Vagina (tissue), 2 donors: ENCODE results near the gene CXCR4. TPM values are rescaled to one million over a fixed set of nuclear protein-coding genes. Genes with fewer than 3 reads are reported as not detected.

Experiments
- DNase-seq, 2 donors: peaks; one replicate each; pipeline ENCODE4 v3.0.0-alpha.2; 2017; ENCODE audit errors: extremely low spot score in 2 of 2
- H3K27ac ChIP-seq: fragments of 200-600 bp; sonication (generic); one replicate; pipeline ENCODE4 v1.5.1; 2019
- H3K27me3 ChIP-seq: fragments of 200-600 bp; sonication (generic); one replicate; pipeline ENCODE4 v1.5.1; 2019
- H3K36me3 ChIP-seq, 2 donors: fragments of 200-600 bp; sonication (generic); one replicate each; pipeline ENCODE4 v1.5.1; 2017 to 2019
- H3K4me1 ChIP-seq: fragments of 200-600 bp; sonication (generic); one replicate; pipeline ENCODE4 v1.5.1; 2019
- H3K4me3 ChIP-seq, 2 donors: fragments of 200-600 bp; sonication (generic); 1 replicate in 1 of 2; 2 replicates in 1 of 2; pipeline ENCODE4 v1.5.1; 2016 to 2019
- H3K9me3 ChIP-seq: fragments of 200-600 bp; sonication (generic); one replicate; pipeline ENCODE4 v1.5.1; 2019
- POLR2A ChIP-seq, 2 donors: fragments of 450-650 bp; IDR thresholded peaks; one replicate each; pipeline ENCODE4 v1.6.1; 2017; ENCODE audit warnings: antibody characterized with exemption in 2 of 2, mild to moderate bottlenecking in 2 of 2, moderate library complexity in 2 of 2
- POLR2AphosphoS5 ChIP-seq, 2 donors: sonication (generic); formaldehyde crosslinking; IDR thresholded peaks; one replicate each; pipeline ENCODE4 v1.9.0; 2017; ENCODE audit warnings: antibody characterized with exemption in 2 of 2, mild to moderate bottlenecking in 2 of 2, low read depth in 1 of 2; ENCODE audit not compliant: insufficient read depth in 1 of 2
- intact Hi-C: fragments of 100-400 bp; cut with DNase I; formaldehyde crosslinking; loops from one replicate; pipeline ENCODE4 v1.15.1; 2023
- total RNA-seq: library from RNA; depleted of rRNA; stranded (reverse); fragments of >200 nt; gene quantifications from one replicate; pipeline ENCODE4 v1.2.3, GENCODE V29; 2016
- TF ChIP-seq, protein P1 (sequence below), 3 experiments: fragments of 450-650 bp in 2 of 3; fragments of 200-600 bp in 1 of 3; sonication (generic) in 1 of 3; IDR thresholded peaks; one replicate each; pipeline ENCODE4 v1.5.1; 2017 to 2019; ENCODE audit warnings: antibody characterized with exemption in 3 of 3, mild to moderate bottlenecking in 2 of 3, moderate library complexity in 2 of 3

Gene CXCR4
- total RNA-seq, 1 donor from 2014 or later: 39.5 TPM

DNA sequence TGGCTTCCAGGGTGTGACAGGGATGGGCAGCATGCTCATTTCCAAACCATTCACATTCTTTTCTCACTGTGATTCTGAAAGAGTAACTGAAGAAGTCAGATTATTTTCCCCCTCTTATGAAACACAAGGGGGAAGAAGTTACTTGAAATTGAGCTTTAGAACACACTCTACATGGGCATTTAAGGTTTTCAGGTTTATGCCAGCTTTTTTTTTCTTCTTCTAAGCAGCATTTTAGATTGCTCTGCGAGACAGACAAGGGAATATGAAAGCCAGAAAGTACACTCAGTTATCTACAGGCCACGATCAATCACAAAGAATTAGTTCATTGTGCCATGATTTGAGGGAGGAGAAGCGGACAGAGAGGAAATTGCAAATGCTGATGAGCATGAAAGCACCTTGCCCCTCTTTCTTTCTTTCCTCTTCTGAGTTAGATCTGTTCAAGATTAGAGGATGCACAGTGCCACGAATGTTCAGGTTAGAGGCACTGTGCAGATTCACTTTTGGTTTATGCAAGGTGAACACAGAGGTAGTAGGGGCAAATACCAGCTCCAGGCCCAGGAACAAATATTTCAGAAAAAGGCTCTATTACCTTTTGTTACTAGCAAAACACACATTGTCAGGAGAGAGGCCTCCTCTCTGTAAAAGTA, 49.2 kb downstream of the CXCR4 start:
- TF ChIP-seq, protein P1, sequence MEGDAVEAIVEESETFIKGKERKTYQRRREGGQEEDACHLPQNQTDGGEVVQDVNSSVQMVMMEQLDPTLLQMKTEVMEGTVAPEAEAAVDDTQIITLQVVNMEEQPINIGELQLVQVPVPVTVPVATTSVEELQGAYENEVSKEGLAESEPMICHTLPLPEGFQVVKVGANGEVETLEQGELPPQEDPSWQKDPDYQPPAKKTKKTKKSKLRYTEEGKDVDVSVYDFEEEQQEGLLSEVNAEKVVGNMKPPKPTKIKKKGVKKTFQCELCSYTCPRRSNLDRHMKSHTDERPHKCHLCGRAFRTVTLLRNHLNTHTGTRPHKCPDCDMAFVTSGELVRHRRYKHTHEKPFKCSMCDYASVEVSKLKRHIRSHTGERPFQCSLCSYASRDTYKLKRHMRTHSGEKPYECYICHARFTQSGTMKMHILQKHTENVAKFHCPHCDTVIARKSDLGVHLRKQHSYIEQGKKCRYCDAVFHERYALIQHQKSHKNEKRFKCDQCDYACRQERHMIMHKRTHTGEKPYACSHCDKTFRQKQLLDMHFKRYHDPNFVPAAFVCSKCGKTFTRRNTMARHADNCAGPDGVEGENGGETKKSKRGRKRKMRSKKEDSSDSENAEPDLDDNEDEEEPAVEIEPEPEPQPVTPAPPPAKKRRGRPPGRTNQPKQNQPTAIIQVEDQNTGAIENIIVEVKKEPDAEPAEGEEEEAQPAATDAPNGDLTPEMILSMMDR (IDR thresholded peaks at IDR 0.05): no peak
- no peak for TF ChIP-seq POLR2A (IDR thresholded peaks at IDR 0.05)
- TF ChIP-seq POLR2AphosphoS5 (IDR thresholded peaks at IDR 0.05; ENCODE audit: insufficient read depth in 1 of 2, low read depth in 1 of 2): no peak

DNA sequence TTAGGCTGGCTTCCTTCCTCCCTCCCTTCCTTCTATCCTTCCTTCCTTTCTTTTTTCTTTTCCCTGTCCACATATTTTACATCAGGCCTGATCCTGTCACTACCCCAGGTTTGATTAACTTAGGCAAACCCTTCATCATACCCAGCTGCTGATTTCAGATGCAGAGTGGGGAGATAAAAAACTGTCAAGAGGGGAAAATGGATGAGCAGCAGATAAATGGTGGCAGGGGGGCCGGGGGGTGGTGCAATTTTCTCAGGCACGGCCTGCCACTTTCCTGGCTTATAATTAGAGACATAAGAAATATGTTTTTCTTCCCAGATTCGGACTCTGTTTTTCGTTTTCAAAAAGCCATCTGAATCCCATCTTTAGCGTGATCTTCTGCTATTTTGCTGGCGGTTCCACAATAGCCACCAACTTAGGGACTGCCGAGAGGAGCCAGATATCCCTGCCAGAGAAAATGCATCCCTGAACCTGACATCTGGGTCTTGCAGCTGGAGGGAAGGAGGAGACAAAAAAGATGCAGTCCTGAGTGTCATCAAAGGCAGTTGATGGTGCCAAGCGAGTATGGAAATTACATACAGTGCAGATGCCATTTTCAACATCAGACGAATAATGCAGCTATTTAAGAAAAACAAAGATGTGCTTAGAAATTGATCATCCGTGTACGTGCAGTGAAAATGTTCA, 49.9 kb downstream of the CXCR4 start:
- Histone ChIP-seq H3K36me3 (no peaks in the 10 kb centered on the region), H3K9me3 (no peaks in the 10 kb centered on the region), H3K27ac (no peak overlapping the region), H3K4me3 (no peak overlapping the region), H3K27me3 (no peaks in the 10 kb centered on the region), H3K4me1 (no peaks in the 10 kb centered on the region)
- TF ChIP-seq, protein P1 (IDR thresholded peaks at IDR 0.05): no peak
- TF ChIP-seq POLR2AphosphoS5 (IDR thresholded peaks at IDR 0.05; ENCODE audit: insufficient read depth in 1 of 2, low read depth in 1 of 2): no peak
- TF ChIP-seq POLR2A (IDR thresholded peaks at IDR 0.05): no peak
- no peak for DNase-seq
- intact Hi-C loops: no loop called here

More for the DNA sequence above, 49.2 kb downstream of the CXCR4 start:
- Histone ChIP-seq H3K27ac (no peak overlapping the region), H3K4me1 (no peaks in the 10 kb centered on the region), H3K9me3 (no peaks in the 10 kb centered on the region), H3K4me3 (no peak overlapping the region), H3K36me3 (no peaks in the 10 kb centered on the region), H3K27me3 (no peaks in the 10 kb centered on the region)
- intact Hi-C loops: no loop called here
- DNase-seq: no peak

DNA sequence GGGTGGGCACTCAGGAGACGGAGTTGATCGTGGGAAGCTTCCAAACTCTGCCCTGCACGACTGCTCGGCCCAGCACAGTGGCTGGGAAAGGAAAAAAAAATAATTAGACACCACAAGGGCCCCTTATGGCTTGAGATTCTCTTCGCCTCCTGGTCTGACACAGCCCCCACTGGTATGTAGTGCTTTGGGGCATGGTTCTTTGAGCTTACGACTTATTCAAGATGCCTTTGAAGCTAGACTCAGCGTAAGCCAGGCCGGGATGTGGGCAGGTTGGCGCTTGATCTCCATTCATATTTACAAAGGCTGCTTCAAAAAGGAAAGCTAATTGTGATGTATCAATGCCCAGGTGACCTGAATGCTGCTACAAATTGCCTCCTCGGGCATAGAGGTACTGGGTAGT, 50.5 kb downstream of the CXCR4 start:
- TF ChIP-seq POLR2AphosphoS5 (IDR thresholded peaks at IDR 0.05; ENCODE audit: insufficient read depth in 1 of 2, low read depth in 1 of 2): no peak
- no peak for TF ChIP-seq POLR2A (IDR thresholded peaks at IDR 0.05)
- TF ChIP-seq, protein P1 (IDR thresholded peaks at IDR 0.05): no peak
- Histone ChIP-seq H3K4me3 (no peak overlapping the region), H3K36me3 (no peaks in the 10 kb centered on the region), H3K9me3 (no peaks in the 10 kb centered on the region), H3K27ac (no peak overlapping the region), H3K27me3 (no peaks in the 10 kb centered on the region), H3K4me1 (no peaks in the 10 kb centered on the region)
- intact Hi-C loops: no loop called here
- no peak for DNase-seq

DNA sequence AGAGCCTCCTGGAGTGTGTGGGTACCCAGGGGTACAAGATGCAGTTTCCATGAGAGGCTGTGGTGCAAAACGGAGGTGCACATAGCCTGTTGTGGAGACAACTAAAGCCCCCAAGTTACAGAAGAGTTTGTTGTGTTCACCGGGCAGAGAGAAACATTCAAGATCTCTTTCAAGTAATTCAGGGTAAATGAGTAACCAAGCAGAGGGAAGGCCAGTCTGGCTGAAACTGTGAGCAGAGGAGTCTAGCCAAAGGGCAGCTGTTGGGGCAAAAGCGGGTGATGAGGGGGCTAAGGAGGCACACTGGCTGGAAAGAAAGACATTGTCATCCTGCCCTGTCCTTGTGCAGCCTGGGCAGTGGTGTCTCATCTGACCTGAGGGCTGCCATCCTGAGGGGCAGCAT, 52.0 kb downstream of the CXCR4 start:
- Histone ChIP-seq H3K27ac (no peak overlapping the region), H3K27me3 (no peaks in the 10 kb centered on the region), H3K4me1 (no peaks in the 10 kb centered on the region), H3K4me3 (no peak overlapping the region), H3K36me3 (no peaks in the 10 kb centered on the region), H3K9me3 (no peaks in the 10 kb centered on the region)
- DNase-seq: no peak
- no peak for TF ChIP-seq POLR2AphosphoS5 (IDR thresholded peaks at IDR 0.05; ENCODE audit: insufficient read depth in 1 of 2, low read depth in 1 of 2)
- TF ChIP-seq, protein P1 (IDR thresholded peaks at IDR 0.05): no peak
- TF ChIP-seq POLR2A (IDR thresholded peaks at IDR 0.05): no peak
- intact Hi-C loops: no loop called here

DNA sequence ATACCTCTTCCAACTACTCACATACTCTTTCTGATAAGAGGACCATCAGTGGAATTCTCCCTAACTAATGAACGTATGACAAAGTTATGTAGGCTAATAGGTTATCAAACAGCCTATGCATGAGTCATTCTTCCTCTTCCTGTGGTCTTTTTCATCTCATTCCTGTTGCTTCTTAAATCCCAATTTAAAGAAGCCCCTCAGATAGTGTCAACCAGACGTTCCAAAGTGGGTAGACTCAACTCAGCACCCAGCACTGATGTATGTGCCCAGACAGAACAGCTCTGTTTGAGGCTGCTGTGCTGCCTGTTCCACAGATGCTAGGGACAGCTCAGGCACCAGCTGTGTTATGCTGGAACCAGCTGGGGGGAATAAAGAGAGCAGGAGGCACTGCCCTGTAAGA, 52.6 kb downstream of the CXCR4 start:
- no peak overlapping the region for H3K4me3 ChIP-seq
- no peak for DNase-seq
- H3K27me3 ChIP-seq: no peaks in the 10 kb centered on the region
- no peak overlapping the region for H3K27ac ChIP-seq
- H3K36me3 ChIP-seq: no peaks in the 10 kb centered on the region
- intact Hi-C loops: no loop called here
- H3K4me1 ChIP-seq: no peaks in the 10 kb centered on the region
- TF ChIP-seq, protein P1 (IDR thresholded peaks at IDR 0.05): no peak
- H3K9me3 ChIP-seq: no peaks in the 10 kb centered on the region
